Subcutaneous adipose tissue (tissue), 4 donors: Measurements from ENCODE around the gene TCAP. TPM values are rescaled to one million over a fixed set of nuclear protein-coding genes. Genes with fewer than 3 reads are reported as not detected.

ENCODE experiments used
- CTCF ChIP-seq: fragments of 450-650 bp; IDR thresholded peaks from one replicate; pipeline ENCODE4 v1.5.1; 2016; ENCODE audit warnings: low read depth, mild to moderate bottlenecking, control low read depth, antibody characterized with exemption, moderate library complexity
- total RNA-seq, 4 donors: library from RNA; depleted of rRNA; stranded (reverse); fragments of >200 nt; gene quantifications; one replicate each; pipeline ENCODE4 v1.1.0, GENCODE V29; 2016

Gene TCAP
- total RNA-seq, 4 donors from 2014 or later, result 0.33 to 6.8 (median 0.66) TPM; not detected in 1

- no peak for TF ChIP-seq CTCF
Observed at GRCh38 chr17:39672522-39673334, 7.6 kb downstream of the TCAP start.

GRCh38 chr17:39673335-39674081 lies 8.4 kb downstream of the TCAP start:
- no peak for TF ChIP-seq CTCF

GRCh38 chr17:39674179-39674578 lies 9.0 kb downstream of the TCAP start:
- TF ChIP-seq CTCF, result no peak

- no peak for TF ChIP-seq CTCF
Observed at GRCh38 chr17:39674702-39675389, 9.7 kb downstream of the TCAP start.

- TF ChIP-seq CTCF, result no peak
Observed at GRCh38 chr17:39675390-39676082, 10.4 kb downstream of the TCAP start.

- TF ChIP-seq CTCF, result no peak
Observed at GRCh38 chr17:39676198-39676819, 11.2 kb downstream of the TCAP start.
